ENCODE results near the gene OR5K4. TPM values are rescaled to one million over a fixed set of nuclear protein-coding genes. Genes with fewer than 3 reads are reported as not detected.

The OR5K4 gene
- total RNA-seq, 2 experiments from 2014 or later = not detected

DNA sequence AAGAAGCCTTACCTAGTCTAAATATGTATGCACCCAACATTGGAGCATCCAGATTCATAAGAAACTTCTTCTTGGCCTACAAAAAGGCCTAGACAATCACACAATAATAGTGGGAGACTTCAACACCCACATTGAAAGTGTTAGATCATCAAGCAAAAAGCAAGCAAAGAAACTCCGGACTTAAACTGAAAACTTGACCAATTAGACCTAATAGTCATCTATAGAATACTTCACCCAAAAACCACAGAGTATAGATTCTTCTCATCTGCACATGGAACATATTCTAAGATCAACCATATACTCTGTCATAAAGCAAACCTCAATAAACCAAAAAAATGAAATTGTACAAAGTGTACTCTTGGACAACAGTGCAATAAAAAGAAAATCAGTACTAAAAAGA lies 22.3 kb upstream of the OR5K4 start:
- Mint-ChIP-seq H3K27me3 (peaks cover 12% of the 10 kb centered on the region), H3K36me3 (ENCODE audit: low read depth) (no peaks in the 10 kb centered on the region), H3K9me3 (no peaks in the 10 kb centered on the region), H3K4me3 (no peak overlapping the region), H3K27ac (no peak overlapping the region), H3K4me1 (ENCODE audit: low read depth) (no peaks in the 10 kb centered on the region)
- TF ChIP-seq, protein P1, sequence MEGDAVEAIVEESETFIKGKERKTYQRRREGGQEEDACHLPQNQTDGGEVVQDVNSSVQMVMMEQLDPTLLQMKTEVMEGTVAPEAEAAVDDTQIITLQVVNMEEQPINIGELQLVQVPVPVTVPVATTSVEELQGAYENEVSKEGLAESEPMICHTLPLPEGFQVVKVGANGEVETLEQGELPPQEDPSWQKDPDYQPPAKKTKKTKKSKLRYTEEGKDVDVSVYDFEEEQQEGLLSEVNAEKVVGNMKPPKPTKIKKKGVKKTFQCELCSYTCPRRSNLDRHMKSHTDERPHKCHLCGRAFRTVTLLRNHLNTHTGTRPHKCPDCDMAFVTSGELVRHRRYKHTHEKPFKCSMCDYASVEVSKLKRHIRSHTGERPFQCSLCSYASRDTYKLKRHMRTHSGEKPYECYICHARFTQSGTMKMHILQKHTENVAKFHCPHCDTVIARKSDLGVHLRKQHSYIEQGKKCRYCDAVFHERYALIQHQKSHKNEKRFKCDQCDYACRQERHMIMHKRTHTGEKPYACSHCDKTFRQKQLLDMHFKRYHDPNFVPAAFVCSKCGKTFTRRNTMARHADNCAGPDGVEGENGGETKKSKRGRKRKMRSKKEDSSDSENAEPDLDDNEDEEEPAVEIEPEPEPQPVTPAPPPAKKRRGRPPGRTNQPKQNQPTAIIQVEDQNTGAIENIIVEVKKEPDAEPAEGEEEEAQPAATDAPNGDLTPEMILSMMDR (IDR thresholded peaks at IDR 0.05) = no peak
- DNase-seq = no peak
- ATAC-seq = no peak
- intact Hi-C loops (cut with micrococcal nuclease) = no loop called here
- ChIA-PET POLR2A (no interaction called here), CTCF (interaction anchor here (3.2 kb wide), 1 partner anchor 13 kb away, joined by 13 read pairs; no protein-coding TSS in a partner anchor)

DNA sequence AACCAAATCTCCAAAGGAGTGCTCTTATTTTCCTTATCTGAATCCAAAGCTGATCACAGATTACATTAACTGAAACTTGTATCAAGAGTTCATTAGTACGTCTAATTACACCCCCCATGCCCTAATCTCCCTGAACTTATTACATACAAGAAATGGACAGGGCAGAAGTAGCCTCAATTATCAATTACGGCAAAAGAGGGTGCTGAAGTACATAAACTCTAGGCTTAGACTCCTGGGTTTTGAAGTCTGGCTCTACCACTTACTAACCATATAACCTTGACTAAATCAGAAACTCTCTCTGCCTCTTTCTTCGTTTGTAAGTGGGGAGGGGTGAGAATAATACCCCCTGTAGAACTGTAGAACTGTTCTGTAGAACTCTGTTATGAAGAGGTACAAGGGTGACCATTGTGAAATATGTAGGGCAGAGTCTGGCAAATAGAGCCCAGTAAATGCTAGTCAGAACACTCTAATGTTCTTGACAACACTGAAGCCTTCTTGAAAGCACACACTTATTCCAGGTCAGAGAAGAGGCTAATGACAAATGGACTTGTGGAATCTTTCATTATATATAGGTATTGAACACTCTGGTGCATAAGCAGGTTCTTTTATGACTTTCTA lies 19.6 kb upstream of the OR5K4 start:
- no peaks in the 10 kb centered on the region for H3K4me1 Mint-ChIP-seq (ENCODE audit: low read depth)
- no peaks in the 10 kb centered on the region for H3K9me3 Mint-ChIP-seq
- ChIA-PET CTCF (interaction anchor here (1.0 to 1.4 kb wide), 2 partner anchors 268 to 294 kb away, joined by 3 read pairs; no protein-coding TSS in a partner anchor), POLR2A (no interaction called here)
- H3K4me3 Mint-ChIP-seq = no peak overlapping the region
- H3K27me3 Mint-ChIP-seq = peaks cover 12% of the 10 kb centered on the region
- no peak for ATAC-seq
- intact Hi-C loops (cut with micrococcal nuclease) = no loop called here
- no peaks in the 10 kb centered on the region for H3K36me3 Mint-ChIP-seq (ENCODE audit: low read depth)
- TF ChIP-seq, protein P1 (IDR thresholded peaks at IDR 0.05) = no peak
- DNase-seq = no peak
- no peak overlapping the region for H3K27ac Mint-ChIP-seq

DNA sequence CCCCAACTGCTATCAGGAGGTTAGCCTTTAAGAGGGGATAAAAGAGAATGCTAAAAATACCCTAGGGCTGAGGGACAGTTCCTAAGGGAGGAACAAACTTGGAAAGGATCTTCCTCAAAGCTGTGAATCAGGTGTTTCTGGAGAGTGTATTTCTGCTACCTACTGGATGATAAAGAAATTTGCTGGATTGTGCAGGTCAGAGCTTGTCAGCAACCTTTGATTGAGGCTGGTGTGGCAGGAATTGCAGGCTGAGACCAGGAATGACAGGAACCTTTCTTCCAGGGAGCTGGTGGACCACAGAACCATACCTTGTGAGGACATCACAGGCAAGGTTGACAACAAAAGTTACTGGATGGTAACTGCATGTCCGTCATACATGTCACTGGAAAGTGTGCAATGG lies 14.6 kb upstream of the OR5K4 start:
- Mint-ChIP-seq H3K4me3 (no peak overlapping the region), H3K27me3 (peaks cover 8% of the 10 kb centered on the region), H3K36me3 (ENCODE audit: low read depth) (no peaks in the 10 kb centered on the region), H3K4me1 (ENCODE audit: low read depth) (no peaks in the 10 kb centered on the region), H3K27ac (no peak overlapping the region), H3K9me3 (no peaks in the 10 kb centered on the region)
- CTCF ChIA-PET = interaction anchor here (1.0 to 2.1 kb wide), 3 partner anchors 9 to 299 kb away, joined by 5 to 10 read pairs (median 5); no protein-coding TSS in a partner anchor
- intact Hi-C loops (cut with micrococcal nuclease) = no loop called here
- TF ChIP-seq, protein P1 (IDR thresholded peaks at IDR 0.05) = no peak
- POLR2A ChIA-PET = no interaction called here
- ATAC-seq (no peak), DNase-seq (no peak)

DNA sequence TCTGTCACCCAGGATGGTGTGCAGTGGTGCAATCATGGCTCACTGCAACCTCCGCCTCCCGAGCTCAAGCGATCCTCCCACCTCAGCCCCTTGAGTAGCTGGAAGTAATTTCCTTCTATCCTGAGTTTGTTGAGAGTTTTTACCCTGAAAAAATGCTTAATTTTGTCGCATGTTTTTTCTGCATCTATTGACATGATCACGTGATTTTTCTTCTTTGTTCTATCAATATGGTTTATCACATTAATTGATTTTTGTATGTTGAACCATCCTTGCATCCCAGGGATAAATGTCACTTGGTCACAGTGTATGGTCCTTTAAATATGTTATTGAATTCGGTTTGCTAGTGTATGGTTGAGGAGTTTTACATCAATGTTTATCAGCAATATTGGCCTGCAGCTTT lies 11.9 kb upstream of the OR5K4 start:
- POLR2A ChIA-PET = no interaction called here
- DNase-seq (no peak), ATAC-seq (no peak)
- TF ChIP-seq, protein P1 (IDR thresholded peaks at IDR 0.05) = no peak
- intact Hi-C loops (cut with micrococcal nuclease) = loop anchor here (10.0 kb wide), 1 partner anchor 233 kb away; no protein-coding TSS in a partner anchor
- Mint-ChIP-seq H3K9me3 (no peaks in the 10 kb centered on the region), H3K27me3 (peaks cover 7% of the 10 kb centered on the region), H3K27ac (no peak overlapping the region), H3K4me1 (ENCODE audit: low read depth) (no peaks in the 10 kb centered on the region), H3K4me3 (no peak overlapping the region), H3K36me3 (ENCODE audit: low read depth) (no peaks in the 10 kb centered on the region)
- CTCF ChIA-PET = no interaction called here

DNA sequence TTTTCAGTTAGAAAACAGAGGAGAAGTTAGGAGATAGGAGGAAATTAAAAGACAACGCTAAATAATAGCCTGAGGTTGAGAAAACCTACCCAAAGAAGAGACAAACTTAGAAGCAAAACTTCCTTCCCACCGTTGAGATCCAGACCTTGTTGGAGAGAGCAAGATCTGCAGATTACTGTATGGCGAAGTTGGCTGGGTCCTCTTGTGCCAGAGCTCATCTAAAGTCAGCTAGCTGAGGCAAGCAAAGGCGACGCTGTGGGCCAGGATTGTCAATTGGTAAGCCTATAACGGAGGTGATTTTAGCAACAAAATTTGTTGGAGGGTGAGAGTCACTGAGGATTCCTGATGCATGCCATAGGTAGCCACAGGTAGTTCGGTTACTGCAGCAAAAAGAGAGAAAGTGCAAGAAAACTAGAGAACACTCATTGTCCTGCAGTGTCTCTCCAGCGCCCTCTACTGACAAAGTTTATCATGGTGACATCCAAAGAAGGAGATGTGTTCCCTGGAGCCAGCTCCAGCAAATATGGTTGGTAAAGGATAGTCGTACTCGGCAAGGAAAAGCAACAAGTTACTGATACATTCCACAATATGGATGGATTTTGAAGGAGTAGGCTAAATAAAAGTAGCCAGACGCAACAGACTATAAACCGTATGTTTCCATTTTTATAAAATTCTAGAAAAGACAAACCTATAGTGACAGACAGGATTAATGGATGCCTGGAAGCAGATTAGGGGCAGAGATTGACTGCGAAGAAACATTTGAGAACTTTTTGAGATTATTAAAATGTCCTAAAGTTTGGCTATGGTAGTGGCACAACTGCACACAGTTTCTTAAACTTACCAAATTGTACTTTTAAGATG lies 9.8 kb upstream of the OR5K4 start:
- intact Hi-C loops (cut with micrococcal nuclease) = loop anchor here (10.0 kb wide), 1 partner anchor 231 kb away; no protein-coding TSS in a partner anchor
- POLR2A ChIA-PET = no interaction called here
- Mint-ChIP-seq H3K27ac (no peak overlapping the region), H3K27me3 (peaks cover 12% of the 10 kb centered on the region), H3K4me1 (ENCODE audit: low read depth) (no peaks in the 10 kb centered on the region), H3K36me3 (ENCODE audit: low read depth) (no peaks in the 10 kb centered on the region), H3K9me3 (no peaks in the 10 kb centered on the region), H3K4me3 (no peak overlapping the region)
- TF ChIP-seq, protein P1 (IDR thresholded peaks at IDR 0.05) = peak; percentile 77
- CTCF ChIA-PET = interaction anchor here (0.6 to 2.3 kb wide), 23 partner anchors 11 to 415 kb away, joined by 3 to 13 read pairs (median 4); no protein-coding TSS in a partner anchor
- DNase-seq (peak; percentile 51), ATAC-seq (peak; percentile 37)
